Inflammatory macrophage (primary cell): ENCODE results near the gene SLC25A1.
A peak's percentile ranks its signal among the peaks of the same experiment; 100 is the strongest.

Experiments used
- DNase-seq, 2 donors: peaks; one replicate each; pipeline ENCODE4 v3.0.0-alpha.2; 2020 to 2022
- total RNA-seq, 18 experiments: gene quantifications; one replicate each; lab custom pipeline; 2026; ENCODE audit warnings: mixed read lengths in 6 of 18, inconsistent platforms in 2 of 18; lab: John Stamatoyannopoulos, UW

Gene SLC25A1
- total RNA-seq: 34.9 to 120 (median 62.3) reads per million in 18 experiments

DNA sequence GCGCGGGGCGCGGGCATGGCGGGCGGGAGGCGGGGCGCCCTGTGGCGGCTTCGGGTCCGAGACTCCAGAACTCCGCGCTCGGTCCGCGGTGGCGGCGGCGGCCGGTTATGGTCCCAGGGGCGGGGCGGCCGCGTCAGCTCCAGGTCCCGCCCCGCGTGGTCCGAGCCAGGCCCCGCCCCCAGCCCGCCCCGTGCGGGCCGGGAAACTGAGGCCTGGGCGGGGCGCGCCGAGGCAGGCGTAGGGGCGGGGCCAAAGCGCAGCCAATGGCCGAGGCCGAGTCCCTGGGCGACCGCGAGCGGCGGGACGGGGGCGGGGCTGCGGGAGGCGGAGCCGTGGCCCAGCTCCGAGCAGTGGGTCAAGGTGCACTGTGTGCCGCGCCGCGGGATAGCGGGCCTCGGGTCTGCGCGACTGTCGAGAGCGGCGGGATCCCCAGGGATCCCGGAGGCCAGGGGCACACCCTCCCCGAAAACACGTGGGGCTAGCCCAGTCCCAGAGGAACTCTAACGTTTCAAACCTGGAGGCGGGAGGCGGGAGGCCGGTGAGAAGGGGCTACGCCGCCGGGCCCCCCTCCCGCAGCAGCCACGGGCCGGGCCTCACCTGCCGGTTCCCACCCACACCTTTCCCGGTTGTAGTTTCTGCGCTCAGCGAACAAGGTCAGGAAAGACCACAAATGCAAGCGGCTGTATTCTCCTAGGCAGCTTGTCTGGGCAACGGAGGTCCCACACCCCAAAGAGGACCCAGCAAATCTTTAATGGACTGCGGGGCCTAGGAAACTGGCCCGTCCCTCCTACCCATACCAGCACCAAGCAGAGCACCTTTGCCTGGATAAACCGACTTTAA, at the start of gene SLC25A1:
TSS of gene SLC25A1 (minus strand) at position 80 of the 840 bp plus-strand sequence. CDS start at position 17, 63 bp downstream.
- DNase-seq: peak; percentile 92 to 95

GRCh38 chr22:19228179-19228578, 49.6 kb upstream of the SLC25A1 start:
- no peak for DNase-seq

- DNase-seq: no peak
Observed at GRCh38 chr22:19226428-19226827, 47.9 kb upstream of the SLC25A1 start.

GRCh38 chr22:19225560-19225959, 47.0 kb upstream of the SLC25A1 start:
- no peak for DNase-seq

- no peak for DNase-seq
Observed at GRCh38 chr22:19224985-19225384, 46.4 kb upstream of the SLC25A1 start.

GRCh38 chr22:19224557-19224956, 46.0 kb upstream of the SLC25A1 start:
- no peak for DNase-seq

GRCh38 chr22:19223617-19224016, 45.1 kb upstream of the SLC25A1 start:
- DNase-seq: no peak

- no peak for DNase-seq
Observed at GRCh38 chr22:19223110-19223509, 44.6 kb upstream of the SLC25A1 start.

DNA sequence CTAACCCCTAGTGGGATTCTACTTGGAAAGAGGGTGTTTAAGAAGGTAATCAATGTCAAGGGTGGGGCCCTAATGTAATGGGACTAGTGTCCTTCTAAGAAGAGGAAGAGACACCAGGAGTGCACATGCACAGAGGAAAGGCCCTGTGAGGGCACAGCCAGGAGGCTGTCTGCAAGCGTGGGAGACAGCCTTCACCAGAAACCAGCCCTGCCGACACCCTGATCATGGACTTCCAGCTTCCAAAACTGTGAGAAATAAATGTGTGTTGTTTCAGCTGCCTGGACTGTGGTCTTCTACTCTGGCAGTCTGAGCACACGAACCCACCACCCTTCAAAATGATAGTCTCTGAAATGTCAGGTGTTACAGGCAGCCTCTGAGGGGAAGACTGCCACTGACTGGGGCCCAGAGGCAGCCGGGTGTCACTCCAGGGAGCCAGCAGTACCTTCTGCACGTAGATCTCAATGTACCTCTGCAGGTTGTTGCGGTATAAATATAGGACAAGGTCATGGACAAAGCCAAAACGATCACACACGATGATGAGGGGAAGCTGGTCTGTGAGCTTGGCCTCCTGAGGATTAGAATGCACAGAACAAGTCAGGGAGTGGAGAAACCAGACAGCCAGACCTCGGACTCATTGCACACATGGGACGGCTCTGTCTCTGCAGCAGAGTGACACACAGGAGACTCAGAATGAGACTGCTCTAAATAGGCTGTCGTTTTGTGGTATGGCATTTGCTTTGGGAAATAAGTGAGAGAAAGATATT, 43.9 kb upstream of the SLC25A1 start:
- no peak for DNase-seq

DNA sequence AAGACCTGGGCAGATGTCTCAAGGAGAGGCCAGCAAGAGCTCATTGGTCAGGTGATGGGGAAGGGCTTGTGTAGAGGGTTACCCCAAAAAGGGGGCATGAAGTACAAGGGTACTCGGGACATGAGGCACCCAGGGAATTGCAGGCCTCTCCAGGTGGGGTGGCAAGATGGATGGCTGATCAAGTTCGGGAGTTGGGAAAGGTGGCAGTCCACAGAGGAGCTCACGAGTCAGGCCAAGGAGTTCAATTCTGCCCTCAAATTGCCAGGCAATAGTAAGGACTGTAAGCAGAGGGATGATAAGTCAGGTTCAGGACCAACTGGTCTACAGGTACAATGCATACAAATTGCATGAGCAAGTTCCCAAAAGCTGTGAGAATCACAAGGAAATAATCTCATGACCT, 42.3 kb upstream of the SLC25A1 start:
- DNase-seq: no peak

DNA sequence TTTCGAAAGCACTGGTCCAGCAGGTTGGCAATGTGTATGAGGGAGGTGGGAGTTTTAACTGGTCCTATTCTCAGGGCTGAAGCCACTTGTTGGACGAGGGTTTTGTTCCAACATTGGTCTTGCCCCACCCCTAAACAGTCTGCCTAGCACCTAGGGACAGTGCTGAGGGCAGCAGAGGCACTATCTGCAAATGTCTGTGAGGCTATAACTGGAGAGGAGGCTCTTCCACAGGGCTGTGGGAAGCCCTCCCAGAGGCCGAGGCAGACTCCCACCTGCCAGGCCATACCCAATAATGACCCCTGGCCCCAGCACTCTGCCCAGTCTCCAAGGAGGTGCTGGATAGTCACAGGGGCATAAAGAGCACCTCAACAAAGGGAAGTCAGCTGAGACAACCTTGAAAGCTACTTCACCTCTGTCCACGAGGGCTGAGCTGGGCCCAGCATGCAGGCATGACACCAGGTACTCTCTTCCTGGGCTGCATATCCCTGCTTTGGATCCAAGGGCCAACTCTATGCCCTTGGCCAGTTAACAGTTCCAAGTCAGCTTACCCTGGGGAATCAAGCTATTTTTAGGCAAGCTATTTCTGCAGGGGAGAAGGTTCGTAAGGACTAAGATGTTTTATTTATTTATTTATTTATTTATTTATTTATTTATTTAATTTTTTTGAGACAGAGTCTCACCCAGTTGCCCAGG, 40.2 kb upstream of the SLC25A1 start:
- DNase-seq: no peak

DNA sequence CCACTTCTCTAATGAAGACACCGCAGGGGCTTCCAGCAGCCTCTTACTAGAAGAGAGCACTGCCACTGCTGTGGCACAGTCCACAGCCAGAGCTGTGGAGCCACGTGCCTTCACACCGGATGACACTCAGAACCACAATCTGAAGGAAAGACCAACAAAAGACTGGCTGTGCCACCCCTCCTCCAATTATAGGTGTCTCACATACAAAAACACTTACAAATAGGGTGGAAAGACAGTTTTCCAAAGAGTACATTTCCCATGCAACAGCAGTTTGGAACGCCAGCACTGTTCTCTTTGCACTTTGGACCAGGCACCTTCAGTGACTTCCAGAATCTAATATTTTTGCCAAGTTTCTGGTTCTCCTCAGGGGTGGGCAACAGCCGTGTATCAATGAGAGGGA, 38.0 kb upstream of the SLC25A1 start:
- no peak for DNase-seq

DNA sequence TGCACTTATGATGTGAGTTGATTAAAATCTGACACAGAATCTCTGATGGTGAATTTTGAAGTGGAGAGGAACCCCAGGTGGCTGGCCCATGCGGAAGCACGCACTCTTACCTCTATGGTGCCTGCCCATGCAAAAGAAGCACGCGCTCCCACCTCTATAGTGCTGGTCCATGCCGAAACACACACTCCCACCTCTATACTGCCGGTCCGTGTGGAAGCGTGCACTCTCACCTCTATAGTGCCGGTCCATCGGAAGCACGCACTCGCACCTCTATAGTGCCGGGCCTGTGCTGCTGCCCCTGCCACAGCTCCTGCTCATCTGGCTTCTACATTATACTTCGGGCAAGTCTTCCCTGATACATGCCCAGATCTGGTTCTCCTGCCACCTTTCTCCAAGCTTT, 36.8 kb upstream of the SLC25A1 start:
- no peak for DNase-seq

GRCh38 chr22:19214078-19214473, 35.5 kb upstream of the SLC25A1 start:
- no peak for DNase-seq

GRCh38 chr22:19213442-19214077, 35.0 kb upstream of the SLC25A1 start:
- DNase-seq: no peak

DNA sequence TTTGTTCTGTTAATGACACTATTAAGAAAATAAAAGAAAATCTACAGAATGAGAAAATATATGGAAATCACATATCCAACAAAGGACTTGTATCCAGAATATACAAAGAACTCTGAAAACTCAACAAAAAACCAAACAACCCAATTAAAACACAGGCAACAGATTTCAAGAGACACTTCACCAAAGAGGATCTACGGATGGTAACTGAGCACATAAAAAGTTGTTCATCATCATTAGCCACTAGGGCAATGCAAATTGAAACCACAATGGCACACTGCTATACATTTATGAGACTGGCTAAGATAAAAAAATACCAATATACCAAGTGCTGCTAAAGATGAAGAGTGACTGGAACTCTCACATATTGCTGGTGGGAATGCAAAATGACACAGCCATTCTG, 34.5 kb upstream of the SLC25A1 start:
- DNase-seq: no peak

- no peak for DNase-seq
Observed at GRCh38 chr22:19212302-19212870, 33.9 kb upstream of the SLC25A1 start.

GRCh38 chr22:19210188-19210587, 31.7 kb upstream of the SLC25A1 start:
- DNase-seq: no peak

GRCh38 chr22:19208287-19208847, 29.8 kb upstream of the SLC25A1 start:
- no peak for DNase-seq

GRCh38 chr22:19207884-19208283, 29.3 kb upstream of the SLC25A1 start:
- DNase-seq: no peak

DNA sequence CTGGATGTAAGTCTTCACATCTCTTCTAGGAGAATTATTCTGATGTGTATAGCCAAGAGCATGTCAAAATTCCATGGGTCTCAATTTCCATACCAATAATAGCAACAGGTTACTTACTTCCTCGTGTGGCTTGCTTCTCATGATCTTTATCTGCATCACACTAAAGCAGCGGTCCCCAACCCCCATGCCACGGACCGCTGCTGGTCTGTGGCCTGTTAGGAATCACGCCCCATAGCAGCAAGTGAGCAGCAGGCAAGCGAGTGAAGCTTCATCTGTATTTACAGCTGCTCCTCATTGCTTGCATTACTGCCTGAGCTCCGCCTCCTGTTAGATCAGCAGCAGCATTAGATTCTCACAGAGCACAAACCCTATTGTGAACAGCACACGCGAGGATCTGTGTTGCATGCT, 28.9 kb upstream of the SLC25A1 start:
- DNase-seq: no peak

GRCh38 chr22:19206287-19206686, 27.8 kb upstream of the SLC25A1 start:
- no peak for DNase-seq
